OCI-LY3 (cell line): Measurements from ENCODE around the gene LHFPL2.

Experiments used
- EZH2phosphoT487 ChIP-seq: fragments of 200-600 bp; shearing (Covaris generic); IDR thresholded peaks from 2 replicates; pipeline ENCODE4 v1.6.1; 2018; ENCODE audit warnings: antibody characterized with exemption, mixed run types, low read depth
- TF ChIP-seq, protein P1 (sequence below): fragments of 200-600, 300-600 bp; sonication (generic); IDR thresholded peaks from 2 replicates; pipeline ENCODE4 v1.5.1; 2014; ENCODE audit warnings: antibody characterized with exemption, low read length, low read depth

DNA sequence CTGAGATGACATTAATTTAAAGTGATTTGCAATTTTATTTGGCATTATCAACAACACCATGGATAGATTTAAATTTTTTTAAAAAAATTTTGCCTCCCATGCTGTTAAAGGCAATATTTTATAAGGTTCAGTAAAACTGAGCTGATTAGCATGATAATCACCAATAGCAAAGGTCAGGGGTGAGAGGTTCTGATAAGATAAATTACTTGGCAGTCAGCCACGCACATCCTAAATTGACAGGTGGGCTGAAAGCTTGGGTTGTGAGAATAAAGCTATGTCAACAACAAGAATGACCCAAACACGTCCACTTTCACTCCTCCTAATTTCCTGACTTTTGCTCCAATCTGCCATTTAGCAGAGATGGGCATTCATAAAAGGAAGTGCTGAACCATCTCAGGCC lies 127.1 kb downstream of the LHFPL2 start:
- TF ChIP-seq, protein P1, sequence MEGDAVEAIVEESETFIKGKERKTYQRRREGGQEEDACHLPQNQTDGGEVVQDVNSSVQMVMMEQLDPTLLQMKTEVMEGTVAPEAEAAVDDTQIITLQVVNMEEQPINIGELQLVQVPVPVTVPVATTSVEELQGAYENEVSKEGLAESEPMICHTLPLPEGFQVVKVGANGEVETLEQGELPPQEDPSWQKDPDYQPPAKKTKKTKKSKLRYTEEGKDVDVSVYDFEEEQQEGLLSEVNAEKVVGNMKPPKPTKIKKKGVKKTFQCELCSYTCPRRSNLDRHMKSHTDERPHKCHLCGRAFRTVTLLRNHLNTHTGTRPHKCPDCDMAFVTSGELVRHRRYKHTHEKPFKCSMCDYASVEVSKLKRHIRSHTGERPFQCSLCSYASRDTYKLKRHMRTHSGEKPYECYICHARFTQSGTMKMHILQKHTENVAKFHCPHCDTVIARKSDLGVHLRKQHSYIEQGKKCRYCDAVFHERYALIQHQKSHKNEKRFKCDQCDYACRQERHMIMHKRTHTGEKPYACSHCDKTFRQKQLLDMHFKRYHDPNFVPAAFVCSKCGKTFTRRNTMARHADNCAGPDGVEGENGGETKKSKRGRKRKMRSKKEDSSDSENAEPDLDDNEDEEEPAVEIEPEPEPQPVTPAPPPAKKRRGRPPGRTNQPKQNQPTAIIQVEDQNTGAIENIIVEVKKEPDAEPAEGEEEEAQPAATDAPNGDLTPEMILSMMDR: no peak
- TF ChIP-seq EZH2phosphoT487: no peak
